Lower leg skin (tissue), 3 donors: ENCODE measurements around the gene DENND1C.

Experiments used
- CTCF ChIP-seq, 3 donors: fragments of 450-650 bp; IDR thresholded peaks; one replicate each; pipeline ENCODE4 v1.5.1; 2016; ENCODE audit warnings: antibody characterized with exemption in 3 of 3, mild to moderate bottlenecking in 3 of 3, moderate library complexity in 2 of 3
- POLR2A ChIP-seq, 2 donors: fragments of 450-650 bp; IDR thresholded peaks; one replicate each; pipeline ENCODE4 v1.6.1; 2016 to 2017; ENCODE audit warnings: antibody characterized with exemption in 2 of 2, mild to moderate bottlenecking in 1 of 2, moderate library complexity in 1 of 2

GRCh38 chr19:6440905-6441304 lies 40.7 kb downstream of the DENND1C start:
- no peak for TF ChIP-seq CTCF (IDR thresholded peaks at IDR 0.05)
- no peak for TF ChIP-seq POLR2A (IDR thresholded peaks at IDR 0.05)
